HepG2 (cell line): Measurements from ENCODE around the gene BATF. TPM values are rescaled to one million over a fixed set of nuclear protein-coding genes. Genes with fewer than 3 reads are reported as not detected.

ENCODE experiments used
- ATAD3A ChIP-seq: sonication (generic); formaldehyde crosslinking; IDR thresholded peaks from 2 replicates; pipeline ENCODE4 v1.4.0; 2020; ENCODE audit warnings: missing genetic modification reagents
- polyA plus RNA-seq, 8 experiments: library from polyadenylated mRNA; depleted of rRNA in 3 of 8; stranded (reverse) in 7 of 8; unstranded in 1 of 8; fragments of >200 nt; fragmentation: Illumina TruSeq in 4 of 8; extraction: Trizol in 4 of 8; gene quantifications; 2 replicates each; pipeline versions ENCODE4 v1.2.1 to v1.2.3, GENCODE V29; 2011 to 2016; ENCODE audit warnings: low read depth in 4 of 8, missing spikeins in 1 of 8, mixed read lengths in 1 of 8; ENCODE audit not compliant: insufficient read depth in 1 of 8
- total RNA-seq, 5 experiments: library from RNA; depleted of rRNA; stranded (reverse); fragments of >200 nt; fragmentation: Illumina TruSeq; extraction: Trizol; gene quantifications; 2 replicates each; pipeline ENCODE4 v1.2.3, GENCODE V29; 2016; ENCODE audit warnings: low read depth in 1 of 5
- TF ChIP-seq, protein P1 (sequence below): sonication (generic); formaldehyde crosslinking; IDR thresholded peaks from 2 replicates; pipeline ENCODE4 v1.5.0; 2020; ENCODE audit warnings: mild to moderate bottlenecking, missing genetic modification reagents
- TF ChIP-seq, protein P2 (sequence below): sonication (generic); formaldehyde crosslinking; IDR thresholded peaks from 2 replicates; pipeline ENCODE4 v1.4.0; 2020; ENCODE audit warnings: mild to moderate bottlenecking, missing genetic modification reagents
- TF ChIP-seq, protein P3 (sequence below): sonication (generic); formaldehyde crosslinking; IDR thresholded peaks from 2 replicates; pipeline ENCODE4 v1.5.0; 2020; ENCODE audit warnings: mild to moderate bottlenecking, missing genetic modification reagents
- TF ChIP-seq, protein P4 (sequence below): sonication (generic); formaldehyde crosslinking; IDR thresholded peaks from 2 replicates; pipeline ENCODE4 v1.4.0; 2020; ENCODE audit warnings: missing genetic modification reagents
- TF ChIP-seq, protein P5 (sequence below): sonication (generic); formaldehyde crosslinking; IDR thresholded peaks from 2 replicates; pipeline ENCODE4 v1.5.0; 2020; ENCODE audit warnings: missing genetic modification reagents

BATF gene
- total and polyA plus RNA-seq, 2 of the 13 experiments (the other 11 are each of a cell fraction or from before 2014, with no cell fraction given) = 0.22 to 0.37 TPM

DNA sequence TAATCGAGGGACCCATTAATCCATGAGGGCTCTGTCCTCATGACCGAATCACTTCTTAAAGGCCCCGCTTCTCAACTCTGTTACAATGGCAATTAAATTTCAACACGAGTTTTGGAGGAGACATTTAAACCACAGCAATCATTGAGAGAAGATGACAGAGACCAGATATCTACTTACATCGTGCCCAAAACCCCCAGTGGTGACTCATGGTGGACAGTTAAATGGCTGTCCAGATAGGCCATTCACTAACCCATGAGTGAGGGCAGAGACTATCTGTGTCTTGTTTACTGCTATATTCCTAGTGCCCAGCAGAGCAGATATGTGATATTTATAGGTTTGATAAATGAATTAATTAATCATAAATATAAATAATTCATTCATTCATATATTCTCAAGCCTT lies 36.2 kb downstream of the BATF start (continued):
- TF ChIP-seq, protein P1, sequence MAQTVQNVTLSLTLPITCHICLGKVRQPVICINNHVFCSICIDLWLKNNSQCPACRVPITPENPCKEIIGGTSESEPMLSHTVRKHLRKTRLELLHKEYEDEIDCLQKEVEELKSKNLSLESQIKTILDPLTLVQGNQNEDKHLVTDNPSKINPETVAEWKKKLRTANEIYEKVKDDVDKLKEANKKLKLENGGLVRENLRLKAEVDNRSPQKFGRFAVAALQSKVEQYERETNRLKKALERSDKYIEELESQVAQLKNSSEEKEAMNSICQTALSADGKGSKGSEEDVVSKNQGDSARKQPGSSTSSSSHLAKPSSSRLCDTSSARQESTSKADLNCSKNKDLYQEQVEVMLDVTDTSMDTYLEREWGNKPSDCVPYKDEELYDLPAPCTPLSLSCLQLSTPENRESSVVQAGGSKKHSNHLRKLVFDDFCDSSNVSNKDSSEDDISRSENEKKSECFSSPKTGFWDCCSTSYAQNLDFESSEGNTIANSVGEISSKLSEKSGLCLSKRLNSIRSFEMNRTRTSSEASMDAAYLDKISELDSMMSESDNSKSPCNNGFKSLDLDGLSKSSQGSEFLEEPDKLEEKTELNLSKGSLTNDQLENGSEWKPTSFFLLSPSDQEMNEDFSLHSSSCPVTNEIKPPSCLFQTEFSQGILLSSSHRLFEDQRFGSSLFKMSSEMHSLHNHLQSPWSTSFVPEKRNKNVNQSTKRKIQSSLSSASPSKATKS (CRISPR knock-in tag) = no peak
- TF ChIP-seq, protein P2, sequence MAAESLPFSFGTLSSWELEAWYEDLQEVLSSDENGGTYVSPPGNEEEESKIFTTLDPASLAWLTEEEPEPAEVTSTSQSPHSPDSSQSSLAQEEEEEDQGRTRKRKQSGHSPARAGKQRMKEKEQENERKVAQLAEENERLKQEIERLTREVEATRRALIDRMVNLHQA (CRISPR knock-in tag) = no peak
- TF ChIP-seq, protein P3, sequence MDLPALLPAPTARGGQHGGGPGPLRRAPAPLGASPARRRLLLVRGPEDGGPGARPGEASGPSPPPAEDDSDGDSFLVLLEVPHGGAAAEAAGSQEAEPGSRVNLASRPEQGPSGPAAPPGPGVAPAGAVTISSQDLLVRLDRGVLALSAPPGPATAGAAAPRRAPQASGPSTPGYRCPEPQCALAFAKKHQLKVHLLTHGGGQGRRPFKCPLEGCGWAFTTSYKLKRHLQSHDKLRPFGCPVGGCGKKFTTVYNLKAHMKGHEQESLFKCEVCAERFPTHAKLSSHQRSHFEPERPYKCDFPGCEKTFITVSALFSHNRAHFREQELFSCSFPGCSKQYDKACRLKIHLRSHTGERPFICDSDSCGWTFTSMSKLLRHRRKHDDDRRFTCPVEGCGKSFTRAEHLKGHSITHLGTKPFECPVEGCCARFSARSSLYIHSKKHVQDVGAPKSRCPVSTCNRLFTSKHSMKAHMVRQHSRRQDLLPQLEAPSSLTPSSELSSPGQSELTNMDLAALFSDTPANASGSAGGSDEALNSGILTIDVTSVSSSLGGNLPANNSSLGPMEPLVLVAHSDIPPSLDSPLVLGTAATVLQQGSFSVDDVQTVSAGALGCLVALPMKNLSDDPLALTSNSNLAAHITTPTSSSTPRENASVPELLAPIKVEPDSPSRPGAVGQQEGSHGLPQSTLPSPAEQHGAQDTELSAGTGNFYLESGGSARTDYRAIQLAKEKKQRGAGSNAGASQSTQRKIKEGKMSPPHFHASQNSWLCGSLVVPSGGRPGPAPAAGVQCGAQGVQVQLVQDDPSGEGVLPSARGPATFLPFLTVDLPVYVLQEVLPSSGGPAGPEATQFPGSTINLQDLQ = no peak
- no peak for TF ChIP-seq ATAD3A
- TF ChIP-seq, protein P4, sequence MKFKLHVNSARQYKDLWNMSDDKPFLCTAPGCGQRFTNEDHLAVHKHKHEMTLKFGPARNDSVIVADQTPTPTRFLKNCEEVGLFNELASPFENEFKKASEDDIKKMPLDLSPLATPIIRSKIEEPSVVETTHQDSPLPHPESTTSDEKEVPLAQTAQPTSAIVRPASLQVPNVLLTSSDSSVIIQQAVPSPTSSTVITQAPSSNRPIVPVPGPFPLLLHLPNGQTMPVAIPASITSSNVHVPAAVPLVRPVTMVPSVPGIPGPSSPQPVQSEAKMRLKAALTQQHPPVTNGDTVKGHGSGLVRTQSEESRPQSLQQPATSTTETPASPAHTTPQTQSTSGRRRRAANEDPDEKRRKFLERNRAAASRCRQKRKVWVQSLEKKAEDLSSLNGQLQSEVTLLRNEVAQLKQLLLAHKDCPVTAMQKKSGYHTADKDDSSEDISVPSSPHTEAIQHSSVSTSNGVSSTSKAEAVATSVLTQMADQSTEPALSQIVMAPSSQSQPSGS (CRISPR knock-in tag) = no peak
- TF ChIP-seq, protein P5, sequence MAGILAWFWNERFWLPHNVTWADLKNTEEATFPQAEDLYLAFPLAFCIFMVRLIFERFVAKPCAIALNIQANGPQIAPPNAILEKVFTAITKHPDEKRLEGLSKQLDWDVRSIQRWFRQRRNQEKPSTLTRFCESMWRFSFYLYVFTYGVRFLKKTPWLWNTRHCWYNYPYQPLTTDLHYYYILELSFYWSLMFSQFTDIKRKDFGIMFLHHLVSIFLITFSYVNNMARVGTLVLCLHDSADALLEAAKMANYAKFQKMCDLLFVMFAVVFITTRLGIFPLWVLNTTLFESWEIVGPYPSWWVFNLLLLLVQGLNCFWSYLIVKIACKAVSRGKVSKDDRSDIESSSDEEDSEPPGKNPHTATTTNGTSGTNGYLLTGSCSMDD = no peak
- TF ChIP-seq, all 625 proteins: peak for 0
